Mesendoderm (in vitro differentiated cells): Measurements from ENCODE around the gene BORCS5.

ENCODE experiments used
- DNase-seq: peaks from one replicate; pipeline ENCODE4 v3.0.0; 2013
- H2AK5ac ChIP-seq: 2 replicates; pipeline ENCODE4 v1.6.1; 2013; ENCODE audit warnings: low read length, inconsistent platforms
- H2BK120ac ChIP-seq: 2 replicates; pipeline ENCODE4 v1.6.1; 2013; ENCODE audit warnings: low read depth, mild to moderate bottlenecking, low read length, moderate library complexity, mixed read lengths
- H2BK15ac ChIP-seq: replicated peaks from 2 replicates; pipeline ENCODE4 v1.6.1; 2013; ENCODE audit warnings: low read depth, mild to moderate bottlenecking, moderate library complexity
- H2BK5ac ChIP-seq: 2 replicates; pipeline ENCODE4 v1.6.1; 2013; ENCODE audit warnings: low read length, inconsistent platforms
- H3K18ac ChIP-seq: 2 replicates; pipeline ENCODE4 v1.6.1; 2013; ENCODE audit warnings: mild to moderate bottlenecking, low read length, mixed read lengths
- H3K23ac ChIP-seq: one replicate; pipeline ENCODE4 v1.6.1; 2013; ENCODE audit warnings: low read length
- H3K27ac ChIP-seq: 2 replicates; pipeline ENCODE4 v1.5.1; 2013; ENCODE audit warnings: low read depth, mild to moderate bottlenecking, inconsistent platforms, low read length, moderate library complexity
- H3K27me3 ChIP-seq: 2 replicates; pipeline ENCODE4 v1.6.1; 2013; ENCODE audit warnings: low read length, control low read depth, mild to moderate bottlenecking, inconsistent platforms; ENCODE audit not compliant: insufficient read depth, poor library complexity
- H3K36me3 ChIP-seq: 2 replicates; pipeline ENCODE4 v1.6.1; 2013; ENCODE audit warnings: low read length, inconsistent platforms; ENCODE audit not compliant: control insufficient read depth, insufficient read depth
- H3K4ac ChIP-seq: one replicate; pipeline ENCODE4 v1.6.1; 2013; ENCODE audit warnings: low read depth, mild to moderate bottlenecking, low read length, moderate library complexity
- H3K4me1 ChIP-seq: 2 replicates; pipeline ENCODE4 v1.6.1; 2013; ENCODE audit warnings: low read depth, low read length, inconsistent platforms; ENCODE audit not compliant: control insufficient read depth
- H3K4me2 ChIP-seq: 2 replicates; pipeline ENCODE4 v1.6.1; 2013; ENCODE audit warnings: low read length
- H3K4me3 ChIP-seq: 2 replicates; pipeline ENCODE4 v1.5.1; 2013; ENCODE audit warnings: mild to moderate bottlenecking, low read length
- H3K56ac ChIP-seq: one replicate; pipeline ENCODE4 v1.6.1; 2013; ENCODE audit warnings: low read length
- H3K79me1 ChIP-seq: 2 replicates; pipeline ENCODE4 v1.6.1; 2013; ENCODE audit warnings: low read length, inconsistent platforms
- H3K79me2 ChIP-seq: 2 replicates; pipeline ENCODE4 v1.6.1; 2013; ENCODE audit warnings: mild to moderate bottlenecking, low read length; ENCODE audit not compliant: control insufficient read depth, insufficient read depth
- H3K9ac ChIP-seq: 2 replicates; pipeline ENCODE4 v1.6.1; 2013; ENCODE audit warnings: low read length, inconsistent platforms
- H4K5ac ChIP-seq: one replicate; pipeline ENCODE4 v1.6.1; 2013; ENCODE audit warnings: low read length
- H4K8ac ChIP-seq: one replicate; pipeline ENCODE4 v1.6.1; 2013; ENCODE audit warnings: low read depth, mild to moderate bottlenecking, control low read depth, low read length, moderate library complexity
- WGBS: extraction: QIAGEN DNeasy Blood & Tissue Kit; methylation state at CpG from one replicate; pipeline ENCODE4 v1.1.7; 2013; ENCODE audit warnings: low lambda C conversion rate, missing lambda C conversion rate; ENCODE audit not compliant: insufficient coverage; ENCODE audit errors: extremely low coverage; 5-methylcytosine and 5-hydroxymethylcytosine counted together

The BORCS5 gene

GRCh38 chr12:12333407-12334366 lies 23.2 kb upstream of the BORCS5 start:
- no peaks in the 10 kb centered on the region for H3K79me2 ChIP-seq
- H3K4me1 ChIP-seq: no peaks in the 10 kb centered on the region
- no peak overlapping the region for H3K27ac ChIP-seq
- H3K18ac ChIP-seq: no peak overlapping the region
- DNase-seq: no peak
- no peaks in the 10 kb centered on the region for H3K36me3 ChIP-seq
- no peaks in the 10 kb centered on the region for H3K79me1 ChIP-seq
- H3K4ac ChIP-seq: no peak overlapping the region
- H3K27me3 ChIP-seq: no peaks in the 10 kb centered on the region
- H3K9ac ChIP-seq: no peak overlapping the region
- no peak overlapping the region for H2BK15ac ChIP-seq
- H2AK5ac ChIP-seq: no peak overlapping the region
- no peak overlapping the region for H2BK120ac ChIP-seq
- H4K8ac ChIP-seq: no peak overlapping the region
- H3K23ac ChIP-seq: no peak overlapping the region
- no peak overlapping the region for H3K4me3 ChIP-seq
- H3K4me2 ChIP-seq: no peak overlapping the region
- WGBS: no CpG with 5 or more reads among the region's 12 CpGs
- no peak overlapping the region for H2BK5ac ChIP-seq
- H4K5ac ChIP-seq: no peak overlapping the region
- H3K56ac ChIP-seq: no peak overlapping the region

- H3K9ac ChIP-seq: no peak overlapping the region
These were observed 22.4 kb upstream of the BORCS5 start for GRCh38 chr12:12334367-12335040.

GRCh38 chr12:12336049-12336411 lies 20.8 kb upstream of the BORCS5 start:
- Histone ChIP-seq H3K79me2 (no peaks in the 10 kb centered on the region), H3K36me3 (no peaks in the 10 kb centered on the region), H2BK5ac (no peak overlapping the region), H3K23ac (no peak overlapping the region), H3K4me3 (no peak overlapping the region), H3K18ac (no peak overlapping the region), H3K27me3 (no peaks in the 10 kb centered on the region), H2BK15ac (no peak overlapping the region), H2BK120ac (no peak overlapping the region), H3K4me2 (no peak overlapping the region), H3K56ac (no peak overlapping the region), H3K79me1 (no peaks in the 10 kb centered on the region), H4K5ac (no peak overlapping the region), H3K4ac (no peak overlapping the region), H3K9ac (no peak overlapping the region), H4K8ac (no peak overlapping the region), H3K4me1 (no peaks in the 10 kb centered on the region), H2AK5ac (no peak overlapping the region), H3K27ac (no peak overlapping the region)
- no CpG with 5 or more reads among the region's 5 CpGs for WGBS
- peak; percentile 60 for DNase-seq

More at GRCh38 chr12:12334367-12335040, 22.4 kb upstream of the BORCS5 start:
- WGBS: 100% methylated on average over 1 of the region's 10 CpGs
- Histone ChIP-seq H3K4me3 (no peak overlapping the region), H2BK120ac (no peak overlapping the region), H3K56ac (no peak overlapping the region), H3K79me1 (no peaks in the 10 kb centered on the region), H4K5ac (no peak overlapping the region), H4K8ac (no peak overlapping the region), H2BK15ac (no peak overlapping the region), H3K4ac (no peak overlapping the region), H3K4me1 (no peaks in the 10 kb centered on the region), H3K4me2 (no peak overlapping the region), H3K23ac (no peak overlapping the region), H3K27me3 (no peaks in the 10 kb centered on the region), H3K36me3 (no peaks in the 10 kb centered on the region), H3K27ac (no peak overlapping the region), H2AK5ac (no peak overlapping the region), H3K79me2 (no peaks in the 10 kb centered on the region), H2BK5ac (no peak overlapping the region), H3K18ac (no peak overlapping the region)
- peak; percentile 60 for DNase-seq

GRCh38 chr12:12336511-12336910 lies 20.4 kb upstream of the BORCS5 start:
- Histone ChIP-seq H3K4me3 (no peak overlapping the region), H3K79me1 (no peaks in the 10 kb centered on the region), H3K23ac (no peak overlapping the region), H3K4ac (no peak overlapping the region), H3K18ac (no peak overlapping the region), H2AK5ac (no peak overlapping the region), H2BK120ac (no peak overlapping the region), H3K56ac (no peak overlapping the region), H2BK15ac (no peak overlapping the region), H2BK5ac (no peak overlapping the region), H3K4me2 (no peak overlapping the region), H3K27ac (no peak overlapping the region), H3K79me2 (no peaks in the 10 kb centered on the region), H4K8ac (no peak overlapping the region), H3K36me3 (no peaks in the 10 kb centered on the region), H3K9ac (no peak overlapping the region), H4K5ac (no peak overlapping the region), H3K4me1 (no peaks in the 10 kb centered on the region), H3K27me3 (no peaks in the 10 kb centered on the region)
- no CpG with 5 or more reads among the region's 1 CpG for WGBS
- no peak for DNase-seq

DNA sequence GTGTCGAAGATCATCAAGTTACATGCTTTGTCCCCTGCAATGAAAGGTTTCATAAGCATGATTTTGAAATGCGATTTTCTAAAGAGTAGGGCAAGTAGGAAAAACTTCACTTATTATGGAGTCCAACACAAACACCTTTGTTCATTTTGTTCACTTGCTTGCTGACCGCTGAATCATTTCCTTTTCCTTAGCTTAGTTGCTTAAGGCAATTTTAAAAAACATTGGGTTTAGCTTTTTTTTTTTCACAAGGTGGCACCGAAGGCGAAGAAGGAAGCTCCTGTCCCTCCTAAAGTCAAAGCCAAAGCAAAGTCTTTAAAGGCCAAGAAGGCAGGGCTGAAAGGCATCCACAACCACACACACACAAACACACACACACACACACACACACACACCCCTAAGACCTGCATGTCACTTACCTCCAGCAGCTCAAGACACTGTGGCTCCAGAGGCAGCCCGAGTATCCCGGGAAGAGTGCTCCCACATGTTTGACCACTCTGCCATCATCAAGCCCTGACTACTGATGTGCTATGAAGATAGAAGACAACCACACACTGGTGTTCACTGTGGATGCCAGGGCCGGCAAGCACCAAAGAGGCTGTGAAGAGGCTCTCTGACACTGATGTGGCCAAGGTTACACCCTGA lies 18.2 kb upstream of the BORCS5 start:
- H2BK120ac ChIP-seq: no peak overlapping the region
- H3K79me1 ChIP-seq: no peaks in the 10 kb centered on the region
- H2AK5ac ChIP-seq: no peak overlapping the region
- no peak overlapping the region for H3K4ac ChIP-seq
- no peaks in the 10 kb centered on the region for H3K4me1 ChIP-seq
- H3K4me2 ChIP-seq: no peak overlapping the region
- no peaks in the 10 kb centered on the region for H3K79me2 ChIP-seq
- H3K27me3 ChIP-seq: no peaks in the 10 kb centered on the region
- H4K8ac ChIP-seq: no peak overlapping the region
- no peak overlapping the region for H3K4me3 ChIP-seq
- H4K5ac ChIP-seq: no peak overlapping the region
- no peak overlapping the region for H2BK15ac ChIP-seq
- H3K56ac ChIP-seq: no peak overlapping the region
- no peak overlapping the region for H3K18ac ChIP-seq
- H3K23ac ChIP-seq: no peak overlapping the region
- H2BK5ac ChIP-seq: no peak overlapping the region
- no peaks in the 10 kb centered on the region for H3K36me3 ChIP-seq
- no CpG with 5 or more reads among the region's 8 CpGs for WGBS
- no peak for DNase-seq
- no peak overlapping the region for H3K27ac ChIP-seq
- no peak overlapping the region for H3K9ac ChIP-seq
